ENCODE results near the gene BAAT.
"Not testable (repeated sequence)": the region's sequence is repeated elsewhere in the genome, so short reads cannot be mapped to it uniquely, and the experiment has no call there.

Gene BAAT

DNA sequence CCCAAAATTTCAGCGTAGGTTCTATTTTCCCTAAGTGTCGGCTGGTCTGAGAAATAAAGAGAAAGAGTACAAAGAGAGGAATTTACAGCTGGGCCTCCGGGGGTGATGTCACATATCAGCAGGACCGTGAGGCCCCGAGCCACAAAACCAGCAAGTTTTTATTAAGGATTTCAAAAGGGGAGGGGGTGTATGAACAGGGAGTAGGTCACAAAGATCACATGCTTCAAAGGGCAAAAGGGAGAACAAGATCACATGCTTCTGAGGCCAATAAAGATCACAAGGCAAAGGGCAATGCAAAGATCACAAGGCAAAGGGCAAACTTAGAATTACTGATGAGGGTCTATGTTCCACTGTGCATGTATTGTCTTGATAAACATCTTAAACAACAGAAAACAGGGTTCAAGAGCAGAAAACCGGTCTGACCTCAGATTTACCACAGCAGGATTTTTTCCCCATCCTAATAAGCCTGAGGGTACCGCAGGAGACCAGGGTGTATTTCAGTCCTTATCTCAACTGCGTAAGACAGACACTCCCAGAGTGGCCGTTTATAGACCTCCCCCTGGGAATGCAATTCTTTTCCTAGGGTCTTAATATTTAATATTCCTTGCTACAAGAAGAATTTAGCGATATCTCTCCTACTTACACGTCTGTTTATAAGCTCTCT lies at the start of gene BAAT:
BAAT (minus strand) TSS at position 134 of the 664 bp plus-strand sequence. CDS start 13,602 bp downstream, outside the sequence.
- DNase-seq = not testable (repeated sequence)

DNA sequence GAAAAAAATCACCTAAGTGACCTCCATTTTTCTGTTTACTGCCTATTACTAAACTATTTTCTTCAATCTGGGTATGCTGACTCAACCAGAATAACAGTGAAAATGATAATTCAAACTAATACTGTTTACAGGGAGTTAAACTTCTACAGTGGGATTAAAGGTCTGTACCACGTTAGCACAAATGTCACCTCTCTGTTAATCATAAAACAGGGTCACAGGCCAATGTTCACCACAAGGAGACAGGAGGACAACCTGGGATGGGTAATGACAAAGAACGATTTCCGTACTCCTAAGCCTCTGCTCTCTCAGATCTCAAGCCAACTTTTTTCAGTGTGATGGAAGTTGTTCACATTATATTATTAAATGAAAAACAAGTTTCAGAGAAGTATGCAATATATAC lies 48.4 kb upstream of the BAAT start:
- DNase-seq = no peak

- no peak for DNase-seq
These were observed 47.9 kb upstream of the BAAT start for GRCh38 chr9:101432740-101433139.

- no peak for DNase-seq
These were observed 47.4 kb upstream of the BAAT start for GRCh38 chr9:101432171-101432570.

DNA sequence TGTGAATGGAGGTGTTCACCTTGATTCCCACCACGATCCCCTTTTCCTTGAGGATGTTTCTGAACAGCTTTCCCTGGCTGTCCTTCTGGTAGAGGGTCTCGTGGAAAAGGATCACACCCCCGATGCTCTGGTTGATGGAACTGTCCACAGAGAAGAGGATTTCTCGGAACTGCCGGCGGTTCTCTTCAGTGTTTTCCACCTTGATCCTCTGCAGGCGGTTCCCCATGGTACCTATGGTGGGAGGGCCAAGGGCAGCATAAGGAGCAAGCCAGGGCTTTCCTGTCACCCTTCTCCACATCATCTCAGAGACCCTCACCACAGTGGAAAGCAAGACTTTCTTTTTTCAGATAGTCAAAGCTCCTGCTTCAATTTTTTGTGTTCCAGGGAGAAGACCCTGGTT lies 44.9 kb upstream of the BAAT start:
- DNase-seq = no peak

GRCh38 chr9:101428909-101429308 lies 44.1 kb upstream of the BAAT start:
- DNase-seq = no peak

GRCh38 chr9:101427957-101428655 lies 43.3 kb upstream of the BAAT start:
- DNase-seq = no peak

DNA sequence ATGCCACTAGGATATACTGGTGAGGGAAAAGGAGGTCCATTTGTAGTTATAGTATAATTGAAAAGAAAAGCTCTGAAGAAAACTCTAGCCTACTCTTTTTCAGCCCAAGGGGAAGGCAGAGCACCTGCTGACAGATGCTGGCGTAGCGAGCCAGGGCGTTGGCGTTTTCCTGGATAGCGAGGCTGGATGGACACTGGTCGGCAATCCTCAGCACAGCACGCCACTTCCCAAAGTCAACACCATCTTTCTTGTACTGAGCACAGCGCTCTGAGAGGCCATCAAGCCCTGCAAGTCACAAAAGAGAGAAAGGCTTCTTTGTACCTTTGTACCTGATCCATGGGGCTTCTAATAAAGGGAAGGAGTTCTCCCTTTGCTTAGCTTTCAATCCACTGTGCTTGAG lies 42.6 kb upstream of the BAAT start:
- no peak for DNase-seq

DNA sequence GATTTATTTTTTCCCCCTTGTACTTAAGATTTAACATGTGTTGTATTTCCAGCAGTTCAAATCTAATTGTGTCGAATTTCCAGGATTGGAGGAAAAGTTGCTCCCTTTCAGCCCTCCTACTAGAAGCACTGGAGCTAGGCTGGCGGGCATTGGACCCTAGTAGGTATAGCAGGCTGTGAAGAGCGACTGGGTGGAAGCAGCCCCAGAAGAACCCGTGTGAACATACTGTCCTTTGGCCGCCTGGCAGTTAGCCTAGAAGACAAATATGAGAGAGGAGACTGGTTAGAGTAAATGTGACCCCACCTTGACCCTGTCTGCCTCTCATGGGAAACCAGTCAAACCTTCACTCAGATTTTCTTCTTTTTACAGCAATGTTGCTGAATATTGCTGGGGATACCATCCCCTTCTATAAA lies 36.9 kb upstream of the BAAT start:
- DNase-seq = no peak

- DNase-seq = no peak
These were observed 35.1 kb upstream of the BAAT start for GRCh38 chr9:101419863-101420262.

DNA sequence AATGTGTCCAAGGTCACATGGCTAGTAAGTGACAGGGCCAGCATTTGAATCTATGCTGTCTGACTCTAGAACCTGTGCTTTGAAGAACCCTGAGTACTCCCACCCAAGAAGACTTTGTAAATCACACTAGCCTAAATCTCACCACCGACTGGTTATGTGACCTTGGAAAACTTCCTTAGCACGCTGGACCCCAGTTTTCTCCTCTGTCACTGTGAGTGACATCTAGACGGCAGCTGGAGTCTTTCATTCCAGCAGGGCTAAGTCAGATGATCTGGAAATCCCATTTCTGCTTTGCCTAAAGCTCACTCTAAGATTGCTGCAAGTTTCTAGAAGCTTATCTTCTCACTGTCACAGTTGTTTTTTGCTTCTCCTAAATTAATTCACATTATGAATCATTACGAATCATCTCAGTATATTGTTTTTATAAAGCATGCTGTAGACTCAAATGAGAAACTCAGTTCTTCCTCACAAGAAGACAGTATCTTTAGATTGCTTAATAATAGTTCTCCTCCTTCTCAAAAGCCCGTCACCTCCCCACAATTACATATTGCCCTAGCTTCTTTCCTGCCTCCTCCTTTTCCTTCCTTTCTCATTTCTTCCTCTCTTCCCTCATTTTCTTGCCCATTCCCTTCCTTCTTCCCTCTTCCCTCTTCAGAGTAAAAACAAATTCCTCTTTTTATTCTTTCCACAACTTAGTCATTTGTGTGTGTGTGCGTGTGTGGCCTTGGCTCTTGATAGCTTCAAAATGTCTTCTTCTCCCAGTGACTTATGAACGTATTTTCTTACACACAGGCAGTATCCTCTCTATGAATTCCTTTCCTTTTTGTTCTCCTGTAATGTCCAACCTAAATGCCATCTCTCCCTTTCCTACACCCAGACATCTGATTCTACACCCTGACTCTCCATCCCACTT lies 34.0 kb upstream of the BAAT start:
- no peak for DNase-seq

- DNase-seq = no peak
These were observed 33.2 kb upstream of the BAAT start for GRCh38 chr9:101417977-101418376.

DNA sequence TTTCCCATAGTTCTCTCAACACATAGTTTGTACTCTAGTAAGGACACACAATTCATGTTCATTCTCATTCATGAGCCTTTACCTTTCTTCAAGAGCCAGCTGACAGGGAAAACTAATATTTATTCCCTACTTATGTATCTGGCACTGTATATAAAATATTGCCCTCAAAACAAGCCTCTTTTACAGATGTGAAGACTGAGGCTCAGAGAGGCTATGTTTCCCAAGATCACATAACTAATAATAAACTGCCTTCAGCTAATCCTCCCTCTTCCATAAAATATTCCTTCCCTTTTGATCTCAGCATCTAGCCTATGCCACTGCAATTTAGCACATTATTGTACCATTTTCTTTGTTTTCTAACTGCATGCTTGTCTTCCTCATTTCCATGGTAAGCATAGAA lies 32.6 kb upstream of the BAAT start:
- no peak for DNase-seq

GRCh38 chr9:101415578-101415977 lies 30.8 kb upstream of the BAAT start:
- no peak for DNase-seq

DNA sequence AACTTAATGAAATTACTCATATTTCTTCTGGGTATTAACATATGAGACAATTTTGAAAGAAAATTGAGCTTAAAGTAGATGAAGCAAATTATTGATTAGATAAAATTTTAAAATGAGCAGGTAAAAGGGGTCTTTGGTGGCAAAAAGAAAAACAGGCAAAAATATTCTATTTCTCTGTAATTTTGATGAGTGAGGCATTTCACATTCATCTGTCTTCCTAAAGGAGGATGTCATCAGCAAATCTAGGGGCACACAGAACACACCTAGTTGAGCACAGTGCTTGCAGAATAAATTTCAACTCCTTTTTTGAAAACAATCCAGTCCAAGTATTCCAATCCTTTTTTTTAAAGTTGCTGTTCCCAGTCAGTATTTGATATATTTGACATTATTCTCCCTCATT lies 30.0 kb upstream of the BAAT start:
- no peak for DNase-seq

GRCh38 chr9:101409079-101409477 lies 24.3 kb upstream of the BAAT start:
- DNase-seq = no peak

DNA sequence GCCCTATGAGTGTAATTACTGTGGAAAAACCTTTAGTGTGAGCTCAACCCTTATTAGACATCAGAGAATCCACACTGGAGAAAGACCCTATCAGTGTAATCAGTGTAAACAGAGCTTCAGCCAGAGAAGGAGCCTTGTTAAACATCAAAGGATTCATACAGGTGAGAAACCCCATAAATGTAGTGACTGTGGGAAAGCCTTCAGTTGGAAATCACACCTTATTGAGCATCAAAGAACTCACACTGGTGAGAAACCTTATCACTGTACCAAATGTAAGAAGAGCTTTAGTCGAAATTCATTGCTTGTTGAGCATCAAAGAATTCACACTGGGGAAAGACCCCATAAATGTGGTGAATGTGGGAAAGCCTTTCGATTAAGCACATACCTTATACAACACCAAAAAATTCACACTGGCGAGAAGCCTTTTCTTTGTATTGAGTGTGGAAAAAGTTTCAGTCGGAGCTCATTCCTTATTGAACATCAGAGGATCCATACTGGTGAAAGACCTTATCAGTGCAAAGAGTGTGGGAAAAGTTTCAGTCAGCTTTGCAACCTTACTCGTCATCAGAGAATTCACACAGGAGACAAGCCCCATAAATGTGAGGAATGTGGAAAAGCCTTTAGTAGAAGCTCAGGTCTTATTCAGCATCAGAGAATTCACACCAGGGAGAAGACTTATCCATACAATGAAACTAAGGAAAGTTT lies 23.7 kb upstream of the BAAT start:
- DNase-seq = no peak

GRCh38 chr9:101403516-101404285 lies 18.9 kb upstream of the BAAT start:
- no peak for DNase-seq

- no peak for DNase-seq
These were observed 15.3 kb upstream of the BAAT start for GRCh38 chr9:101400120-101400519.

GRCh38 chr9:101399643-101399970 lies 14.8 kb upstream of the BAAT start:
- no peak for DNase-seq

- DNase-seq = no peak
These were observed 14.3 kb upstream of the BAAT start for GRCh38 chr9:101398930-101399642.

All from 8988T (cell line).